ENCODE data around the gene OS9. TPM values are rescaled to one million over a fixed set of nuclear protein-coding genes. Genes with fewer than 3 reads are reported as not detected.

OS9 gene
- total and polyA plus RNA-seq, 9 of the 15 experiments (the other 6 are each of a cell fraction or from before 2014, with no cell fraction given): 4.6 to 105 (median 89.5) TPM

GRCh38 chr12:57693659-57694458, at the start of gene OS9 (continued):
- TF ChIP-seq FOXP4 (CRISPR knock-in tag; IDR thresholded peaks at IDR 0.05; ENCODE audit: borderline replicate concordance) (no peak), DIDO1 (tag; IDR thresholded peaks at IDR 0.05; ENCODE audit: low read depth) (0 out of 2 replicates have a peak, but pooled peaks have one; percentile 43), ATF1 (CRISPR knock-in tag; IDR thresholded peaks at IDR 0.05) (no peak), ATF1 (tag; IDR thresholded peaks at IDR 0.05) (peak; percentile 97), RAD51 (IDR thresholded peaks at IDR 0.05; ENCODE audit: borderline replicate concordance, low read depth) (no peak), SNRNP70 (optimal IDR thresholded peaks at IDR 0.05; ENCODE audit: low read depth, low read length) (no peak), POLR2H (tag; IDR thresholded peaks at IDR 0.05; ENCODE audit: low read depth) (peak; percentile 87), ZEB2 (IDR thresholded peaks at IDR 0.05) (no peak), POLR2B (IDR thresholded peaks at IDR 0.05; ENCODE audit: low read depth, partially characterized antibody) (peak; percentile 86), ETV5 (CRISPR knock-in tag; IDR thresholded peaks at IDR 0.05; ENCODE audit: low read depth) (no peak; the same call in 1 of the 2 replicates), SOX6 (IDR thresholded peaks at IDR 0.05) (0 out of 2 replicates have a peak, but pooled peaks have one; percentile 35), NCOA1 (IDR thresholded peaks at IDR 0.05; ENCODE audit: low read depth) (no peak), HDAC3 (IDR thresholded peaks at IDR 0.05; ENCODE audit: borderline replicate concordance, partially characterized antibody) (no peak), HDAC2 (IDR thresholded peaks at IDR 0.05) (peak; percentile 74), ASH1L (IDR thresholded peaks at IDR 0.05; ENCODE audit: borderline replicate concordance, low read depth, partially characterized antibody) (peak; percentile 96), MAFG (tag; conservative IDR thresholded peaks at IDR 0.05) (no peak), PYGO2 (tag; IDR thresholded peaks at IDR 0.05) (no peak), RBFOX2 (IDR thresholded peaks at IDR 0.05; ENCODE audit: low read depth, low read length) (peak; percentile 89), EGR1 (conservative IDR thresholded peaks at IDR 0.05) (peak; percentile 89), ARID3B (CRISPR knock-in tag; IDR thresholded peaks at IDR 0.05; ENCODE audit: borderline replicate concordance) (no peak), ZNF445 (CRISPR knock-in tag; IDR thresholded peaks at IDR 0.05; ENCODE audit: low read depth) (no peak), ZNF274 (IDR thresholded peaks at IDR 0.05; ENCODE audit: borderline replicate concordance, low read depth, low read length) (no peak), STAT5B (CRISPR knock-in tag; IDR thresholded peaks at IDR 0.05) (no peak), MBD2 (IDR thresholded peaks at IDR 0.05; ENCODE audit: borderline replicate concordance, low read depth) (peak; percentile 99), RB1 (IDR thresholded peaks at IDR 0.05; ENCODE audit: low read depth) (no peak), RBM34 (IDR thresholded peaks at IDR 0.05; ENCODE audit: borderline replicate concordance, insufficient read depth, low read length) (no peak), HMBOX1 (IDR thresholded peaks at IDR 0.05) (no peak)
